SK-MEL-5 (cell line): Measurements from ENCODE around the gene TSPAN9. TPM values are rescaled to one million over a fixed set of nuclear protein-coding genes. Genes with fewer than 3 reads are reported as not detected.

Experiments used
- DNase-seq: peaks from one replicate; pipeline ENCODE4 v3.0.0-alpha.2; 2016; ENCODE audit warnings: low read depth, low spot score
- in situ Hi-C: cut with HindIII; loops from 2 replicates; pipeline ENCODE4 v1.10.0; 2016; ENCODE audit warnings: low sequenced_read_pairs, high pct_unique_total_duplicates, low pct_unique_long_range_greater_than_20kb
- total RNA-seq: library from RNA; depleted of rRNA; stranded (reverse); fragments of >200 nt; shearing (Covaris generic); gene quantifications from 2 replicates; pipeline ENCODE4 v1.2.3, GENCODE V29; 2014

TSPAN9 gene
- total RNA-seq, 1 experiment from 2014 or later = 14.2 TPM

DNA sequence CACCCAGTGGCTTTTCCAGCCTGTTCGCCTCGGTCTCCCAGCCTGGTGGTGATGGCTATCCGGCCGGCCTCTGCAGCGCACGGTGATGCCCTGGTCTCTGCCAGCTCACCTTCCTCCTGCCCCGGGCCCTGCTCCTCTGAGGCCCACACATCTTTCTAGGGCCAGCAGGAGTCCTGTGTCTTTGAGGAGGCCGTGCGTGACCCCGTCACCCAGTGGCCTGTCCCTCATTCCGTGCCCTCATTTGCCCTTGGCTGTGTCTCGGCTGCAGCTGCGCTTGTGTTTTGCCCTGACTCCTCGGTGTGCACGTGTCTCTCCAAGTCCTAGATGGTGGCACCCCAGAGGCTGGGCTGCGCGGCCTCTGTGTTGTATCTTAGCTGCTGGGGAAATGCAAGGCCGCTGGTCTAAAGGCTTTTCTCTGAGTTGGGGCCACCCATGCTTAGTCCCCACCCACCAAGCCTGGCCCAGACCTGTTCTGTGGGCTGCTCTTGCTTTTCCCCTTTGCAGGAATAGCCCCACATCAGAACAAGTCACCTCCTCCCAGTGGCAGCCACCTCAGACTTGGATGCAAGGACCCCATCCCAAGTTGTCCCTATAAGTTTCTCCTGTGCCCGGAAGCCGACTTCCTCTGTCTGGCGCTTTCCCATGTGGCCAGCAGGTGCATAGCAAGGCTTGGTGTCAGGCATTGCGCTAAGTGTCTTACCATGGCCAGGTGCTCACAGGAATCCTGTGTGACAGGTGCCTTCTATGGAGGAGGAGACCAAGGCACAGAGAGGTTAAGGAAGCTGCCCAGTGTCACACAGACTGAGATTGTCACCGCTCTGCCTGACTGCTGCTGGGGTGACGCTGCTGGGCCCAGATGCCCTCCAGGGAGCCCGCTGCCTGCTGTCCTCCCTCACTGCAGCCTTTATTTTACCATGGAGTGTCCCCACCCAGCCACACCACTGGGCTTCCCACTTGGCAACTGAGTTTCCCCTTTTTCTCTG, 64.5 kb downstream of the TSPAN9 start:
- DNase-seq = no peak
- in situ Hi-C loops = no loop called here

GRCh38 chr12:3142386-3142785, 65.2 kb downstream of the TSPAN9 start:
- DNase-seq = no peak
- in situ Hi-C loops = no loop called here

- in situ Hi-C loops = no loop called here
- DNase-seq = no peak
Measured at GRCh38 chr12:3144495-3144894, 67.3 kb downstream of the TSPAN9 start.

DNA sequence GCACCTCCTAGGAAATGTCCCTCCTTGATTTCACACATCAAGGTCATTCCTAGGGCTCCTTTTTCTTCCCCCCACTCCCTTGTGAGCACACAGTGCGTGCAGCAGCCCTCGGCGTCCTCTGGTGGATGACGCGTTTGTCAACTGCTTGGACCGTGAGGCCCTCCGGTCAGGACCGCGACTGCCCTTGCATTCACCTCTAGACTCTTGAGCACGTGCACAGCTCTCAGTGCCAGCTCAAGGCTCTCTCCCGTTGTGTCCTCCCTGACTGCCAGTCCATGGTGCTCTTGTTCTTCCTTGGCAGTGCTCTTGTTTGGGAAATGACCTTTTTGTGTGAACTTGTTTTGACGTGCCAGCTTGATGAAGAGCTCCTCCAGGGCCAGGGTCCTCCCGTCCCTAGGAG, 67.9 kb downstream of the TSPAN9 start:
- in situ Hi-C loops = no loop called here
- DNase-seq = no peak

- in situ Hi-C loops = no loop called here
- no peak for DNase-seq
Measured at GRCh38 chr12:3145546-3146310, 68.5 kb downstream of the TSPAN9 start.

DNA sequence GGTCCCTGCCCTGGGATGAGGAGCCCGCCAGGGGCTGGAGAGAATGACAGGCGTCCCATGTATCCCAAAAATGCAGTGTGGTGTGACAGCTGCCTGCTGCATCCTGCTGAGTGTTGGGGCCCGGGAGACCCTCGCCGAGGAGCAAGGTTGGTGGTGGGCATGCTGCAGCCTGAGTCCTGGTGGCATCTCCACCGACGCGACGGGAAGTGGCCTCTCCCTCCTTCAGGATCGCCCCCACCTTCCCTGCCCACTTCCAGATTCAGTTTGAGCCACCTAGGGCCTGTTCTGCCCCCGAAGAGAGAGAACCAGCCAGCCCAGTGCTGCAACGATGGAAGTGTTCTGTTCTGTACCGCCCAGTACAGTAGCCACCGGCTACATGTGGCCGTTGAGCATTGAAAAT, 70.1 kb downstream of the TSPAN9 start:
- in situ Hi-C loops = no loop called here
- no peak for DNase-seq

DNA sequence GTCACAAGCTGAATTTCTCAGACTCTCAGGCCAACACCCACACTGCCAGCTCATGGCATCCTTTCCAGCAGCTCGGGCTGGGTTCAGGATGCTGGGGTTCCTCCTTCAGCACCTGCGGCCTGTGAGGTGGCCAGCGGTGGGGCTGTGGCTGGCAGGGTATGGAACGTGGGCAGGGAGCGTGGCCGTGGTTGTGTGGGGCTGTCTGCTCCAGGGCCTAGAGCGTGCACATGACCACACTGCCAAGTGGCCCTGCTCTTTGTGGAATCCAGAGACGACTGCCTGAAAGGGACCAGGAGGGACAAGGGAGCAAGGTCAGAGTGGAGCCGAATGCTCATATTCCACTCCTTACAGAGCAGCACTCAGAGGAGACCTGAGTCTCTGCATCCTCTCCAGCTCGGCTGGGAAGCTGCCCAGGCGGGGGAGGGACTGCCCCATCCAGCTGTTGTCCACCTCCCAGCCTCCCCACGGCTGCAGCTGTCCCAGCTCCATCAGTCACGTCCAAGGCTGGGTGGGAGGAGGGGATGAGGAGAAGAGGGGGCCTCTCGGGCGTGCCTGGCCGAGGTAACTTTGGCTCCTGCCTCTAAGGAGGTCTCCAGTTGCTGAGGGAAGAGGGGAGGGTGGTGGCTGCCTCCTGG, 71.3 kb downstream of the TSPAN9 start:
- DNase-seq = no peak
- in situ Hi-C loops = no loop called here

- no peak for DNase-seq
- in situ Hi-C loops = no loop called here
Measured at GRCh38 chr12:3149515-3150307, 72.5 kb downstream of the TSPAN9 start.

DNA sequence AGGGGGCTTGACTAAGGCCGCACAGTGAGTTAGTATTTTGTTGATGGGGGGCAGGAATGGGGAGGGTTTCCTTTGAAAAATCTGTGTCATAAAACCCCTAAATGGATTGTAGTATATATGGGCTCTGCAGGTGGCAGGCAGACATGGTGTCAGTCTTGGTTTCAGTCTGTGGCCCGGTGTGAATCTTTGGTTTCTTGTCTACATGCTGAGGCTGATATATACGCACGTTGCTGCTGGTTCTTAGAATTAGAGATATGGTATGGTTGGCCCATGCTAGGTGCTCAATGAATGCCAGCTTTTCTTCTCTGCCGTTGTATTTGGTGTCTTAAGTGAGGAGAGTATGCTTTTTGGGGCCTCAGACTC, 73.1 kb downstream of the TSPAN9 start:
- in situ Hi-C loops = no loop called here
- DNase-seq = no peak

- in situ Hi-C loops = no loop called here
- DNase-seq = no peak
Measured at GRCh38 chr12:3150931-3151835, 74.0 kb downstream of the TSPAN9 start.

DNA sequence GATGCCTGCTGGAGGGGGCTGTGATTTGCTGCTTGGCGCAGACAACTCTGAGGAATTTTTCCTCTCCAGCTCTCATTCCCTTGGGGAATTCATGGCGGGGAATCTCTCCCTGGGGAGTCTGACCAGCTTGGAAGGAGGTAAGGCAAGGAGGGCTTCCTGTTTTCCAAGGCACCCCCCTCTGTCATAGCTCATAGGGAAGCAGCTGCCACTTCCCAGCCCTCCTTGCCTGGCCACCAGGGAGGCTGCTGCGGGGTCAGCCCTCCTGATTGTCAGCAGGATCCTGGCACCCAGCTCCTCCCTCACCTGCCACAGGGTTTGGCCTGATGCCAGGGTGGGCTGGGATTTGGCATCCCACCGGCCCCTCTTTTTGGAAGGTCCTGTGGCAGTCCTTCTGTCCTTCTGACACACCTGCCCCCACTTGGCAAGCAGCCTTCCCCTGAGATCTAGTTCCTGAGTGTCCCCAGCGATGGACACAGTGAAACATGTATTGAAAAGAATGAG, 74.9 kb downstream of the TSPAN9 start:
- no peak for DNase-seq
- in situ Hi-C loops = no loop called here

DNA sequence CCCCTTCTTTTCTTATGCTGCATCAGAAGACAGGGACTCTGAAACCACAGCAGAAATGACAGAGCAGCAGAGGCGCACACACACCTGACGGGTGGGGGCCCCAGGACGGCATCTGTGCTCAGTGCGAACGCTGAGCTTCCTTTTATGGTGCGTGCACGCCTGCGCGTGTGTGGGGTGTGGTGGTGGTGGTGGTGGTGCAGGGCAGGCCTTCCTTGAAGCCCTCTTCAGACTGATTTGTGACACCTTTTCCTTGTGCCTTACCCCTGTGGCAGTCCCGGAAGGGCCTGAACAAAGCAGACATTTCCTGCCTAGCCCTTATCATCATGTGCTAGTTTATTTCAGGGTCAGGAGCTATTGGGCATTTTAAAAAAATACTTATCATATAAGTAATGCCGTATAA, 75.7 kb downstream of the TSPAN9 start:
- no peak for DNase-seq

DNA sequence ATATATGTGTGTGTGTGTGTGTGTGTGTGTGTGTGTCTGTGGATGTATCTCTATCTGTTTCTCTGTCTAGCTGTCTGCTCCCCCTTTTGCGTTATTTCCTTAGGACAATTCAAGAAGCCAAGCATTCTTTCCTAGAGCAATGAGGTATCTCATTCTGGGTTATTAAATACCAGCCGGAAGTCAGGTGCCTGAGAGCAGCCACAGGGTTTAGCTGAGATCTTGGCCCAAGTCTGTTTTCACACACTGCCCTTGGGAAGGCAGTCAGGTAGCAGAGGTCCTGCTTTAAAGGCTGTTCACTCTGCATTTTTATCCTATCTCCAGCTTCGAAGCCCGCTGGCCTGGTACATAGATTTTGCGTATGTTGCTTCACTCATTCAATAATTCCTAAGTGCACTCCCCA, 76.8 kb downstream of the TSPAN9 start:
- in situ Hi-C loops = no loop called here
- DNase-seq = no peak

More for the DNA sequence above, 75.7 kb downstream of the TSPAN9 start:
- in situ Hi-C loops = no loop called here

DNA sequence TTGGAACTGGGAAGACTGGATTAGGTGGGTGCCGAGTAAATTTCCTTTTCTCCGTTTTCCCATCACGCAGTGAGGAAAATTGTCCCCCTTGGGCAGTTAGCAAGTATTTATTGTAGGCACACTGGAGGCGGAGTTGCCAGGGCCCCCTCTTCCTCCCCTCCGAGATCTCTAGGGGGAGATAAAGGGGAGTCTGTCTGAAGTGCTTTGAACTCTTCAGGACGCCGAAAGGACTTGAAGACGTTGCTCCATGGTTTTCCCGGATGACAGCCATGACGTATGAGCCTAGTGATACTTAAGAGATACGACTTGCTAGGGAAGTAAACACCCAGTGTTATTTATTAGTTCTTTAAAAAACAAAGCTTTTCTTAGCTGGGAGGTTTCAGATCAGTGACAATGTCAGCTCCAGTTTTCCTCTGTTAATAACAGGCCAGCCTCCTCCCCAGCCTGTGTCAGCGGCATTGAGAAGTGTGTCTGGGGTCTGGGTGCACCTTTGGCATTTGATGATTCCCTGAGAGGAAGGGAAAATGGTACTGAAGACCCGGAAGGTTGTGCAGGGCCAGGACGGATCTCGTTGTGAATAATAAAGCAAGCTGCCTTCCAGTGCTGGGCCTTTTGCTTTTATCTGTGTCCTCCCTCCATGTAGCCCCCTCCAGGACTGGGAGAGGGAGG, 78.7 kb downstream of the TSPAN9 start:
- in situ Hi-C loops = no loop called here
- no peak for DNase-seq

- DNase-seq = no peak
- in situ Hi-C loops = no loop called here
Measured at GRCh38 chr12:3157581-3158323, 80.6 kb downstream of the TSPAN9 start.
